Measurements from ENCODE around the gene TENT5C. TPM values are rescaled to one million over a fixed set of nuclear protein-coding genes. Genes with fewer than 3 reads are reported as not detected.
"Not testable (repeated sequence)": the region's sequence is repeated elsewhere in the genome, so short reads cannot be mapped to it uniquely, and the experiment has no call there.

TENT5C gene
- 0.76 and 1.1 TPM in 2 replicates for total RNA-seq (2014; rRNA removed; shearing (Covaris generic))

DNA sequence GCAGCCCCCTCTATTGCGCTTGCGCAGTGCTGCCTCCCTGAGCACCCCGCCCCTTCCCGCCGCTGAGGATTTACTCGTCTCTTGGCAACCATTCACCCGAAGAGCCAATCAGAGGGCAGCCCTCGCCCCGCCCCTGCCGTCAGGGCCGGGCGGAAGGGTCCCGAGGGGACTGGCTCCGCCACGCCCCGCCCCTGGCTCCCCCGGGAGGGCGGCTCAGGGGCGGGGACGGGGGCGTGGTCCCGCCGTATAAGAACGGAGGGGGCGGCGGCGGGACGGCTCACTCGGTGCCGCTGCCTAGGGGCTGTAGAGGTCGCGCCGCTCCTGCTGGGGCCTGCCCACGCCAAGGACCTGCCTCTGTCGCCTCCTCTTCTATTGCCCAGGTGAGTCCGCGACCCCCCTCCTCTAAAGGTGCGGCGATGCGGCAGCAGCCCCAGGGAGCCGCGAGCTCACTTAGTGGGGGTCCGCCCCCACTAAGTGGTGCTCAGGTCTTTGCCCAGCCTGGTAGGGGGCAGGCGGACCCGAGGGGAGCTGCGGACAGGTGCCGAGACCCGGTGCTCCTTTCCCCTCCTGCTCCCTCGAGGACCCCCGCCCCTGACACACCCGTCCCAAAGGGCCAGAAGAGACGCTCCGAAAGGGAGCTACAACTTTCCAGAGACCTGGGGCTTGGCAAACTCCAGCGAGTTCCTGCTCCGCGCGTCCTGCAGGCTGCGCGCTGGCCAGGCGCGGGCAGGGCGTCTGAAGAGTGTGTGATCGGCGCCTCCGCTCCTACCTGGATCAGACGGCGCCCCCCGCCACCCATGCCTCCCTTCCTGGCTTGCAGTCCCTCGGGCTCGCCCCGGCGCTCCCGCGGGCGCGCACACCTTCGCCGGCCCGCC, at the start of gene TENT5C:
TSS of gene TENT5C (plus strand) at position 275 of the 875 bp plus-strand sequence. CDS start 16,821 bp downstream, outside the sequence.
- DNase-seq (ENCODE audit: low spot score) = peak; percentile 96

DNA sequence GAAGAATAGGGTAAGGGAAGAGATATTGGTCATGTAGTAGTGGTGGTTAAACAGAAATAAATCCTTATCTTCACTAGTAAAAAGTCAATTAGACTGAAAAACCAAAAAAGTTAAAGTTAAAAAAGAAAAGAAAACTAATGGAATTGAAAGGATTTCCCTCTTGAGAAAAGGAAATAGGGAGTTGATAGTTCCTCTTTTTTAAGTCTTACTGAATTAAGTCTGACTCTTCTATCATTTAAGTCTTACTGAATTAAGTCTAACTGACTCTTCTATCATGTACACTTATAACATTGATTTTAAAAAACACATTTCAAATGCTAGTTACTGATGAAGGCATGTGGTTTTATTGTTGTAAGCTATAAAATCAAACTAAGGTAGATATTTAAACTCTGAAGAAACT, 49.5 kb upstream of the TENT5C start:
- no peak for DNase-seq (ENCODE audit: low spot score)

DNA sequence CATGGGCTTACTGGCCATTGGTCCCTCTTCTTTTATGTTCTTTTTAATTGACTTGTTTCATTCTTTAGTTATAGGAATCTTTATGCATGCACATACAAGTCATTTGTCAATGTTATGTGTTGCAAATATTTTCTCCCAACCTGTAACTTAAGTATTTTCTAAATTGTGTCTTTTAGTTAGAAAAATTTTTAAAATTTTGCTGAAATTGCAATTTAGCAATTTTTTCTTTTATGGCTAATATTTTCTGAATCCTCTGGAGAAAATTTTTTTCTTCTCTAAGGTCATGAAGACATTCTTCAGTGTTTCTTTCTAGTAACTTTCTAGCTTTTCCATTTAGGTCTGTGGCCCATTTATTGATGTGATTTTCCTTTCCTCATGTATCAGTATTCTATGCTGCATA, 48.9 kb upstream of the TENT5C start:
- DNase-seq (ENCODE audit: low spot score) = no peak

DNA sequence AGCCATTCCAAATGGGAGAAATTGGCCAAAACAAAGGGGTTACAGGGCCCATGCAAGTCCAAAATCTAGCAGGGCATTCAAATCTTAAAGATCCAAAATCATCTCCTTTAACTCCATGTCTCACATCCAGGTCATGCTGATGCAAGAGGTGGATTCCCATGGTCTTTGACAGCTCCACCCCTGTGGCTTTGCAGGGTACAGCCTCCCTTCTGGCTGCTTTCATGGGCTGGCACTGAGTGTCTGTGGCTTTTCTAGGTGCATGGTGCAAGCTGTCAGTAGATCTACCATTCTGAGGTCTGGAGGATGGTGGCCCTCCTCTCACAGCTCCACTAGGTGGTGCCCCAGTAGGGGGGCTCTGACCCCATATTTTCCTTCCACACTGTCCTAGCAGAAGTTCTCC, 47.4 kb upstream of the TENT5C start:
- DNase-seq (ENCODE audit: low spot score) = not testable (repeated sequence)

DNA sequence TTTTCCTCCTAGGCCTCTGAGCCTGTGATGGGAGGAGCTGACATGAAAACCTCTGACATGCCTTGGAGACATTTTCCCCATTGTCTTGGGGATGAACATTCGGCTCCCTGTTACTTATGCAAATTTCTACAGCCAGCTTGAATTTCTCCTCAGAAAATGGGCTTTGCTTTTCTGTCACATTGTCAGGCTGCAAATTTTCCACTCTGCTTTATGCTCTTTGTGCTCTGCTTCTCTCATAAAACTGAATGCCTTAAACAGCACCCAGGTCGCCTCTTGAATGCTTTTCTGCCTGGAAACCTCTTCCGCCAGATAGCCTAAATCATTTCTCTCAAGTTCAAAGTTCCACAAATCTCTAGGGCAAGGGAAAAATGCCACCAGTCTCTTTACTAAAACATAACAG, 46.7 kb upstream of the TENT5C start:
- DNase-seq (ENCODE audit: low spot score) = no peak

DNA sequence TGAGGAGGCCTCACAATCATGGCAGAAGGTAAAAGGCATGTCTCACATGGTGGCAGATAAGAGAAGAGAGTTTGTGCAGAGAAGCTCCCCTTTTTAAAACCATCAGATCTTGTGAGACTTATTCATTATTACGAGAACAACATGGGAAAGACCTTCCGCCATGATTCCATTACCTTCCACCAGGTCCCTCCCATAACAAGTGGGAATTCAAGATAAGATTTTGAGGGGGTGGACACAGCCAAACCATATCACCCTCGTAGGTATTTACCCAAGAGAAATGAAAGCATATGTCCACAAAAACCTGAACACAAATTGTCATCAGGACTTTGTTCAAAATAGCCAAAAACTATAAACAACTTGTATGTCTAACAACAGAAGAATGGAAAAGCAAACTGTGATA, 45.9 kb upstream of the TENT5C start:
- no peak for DNase-seq (ENCODE audit: low spot score)

DNA sequence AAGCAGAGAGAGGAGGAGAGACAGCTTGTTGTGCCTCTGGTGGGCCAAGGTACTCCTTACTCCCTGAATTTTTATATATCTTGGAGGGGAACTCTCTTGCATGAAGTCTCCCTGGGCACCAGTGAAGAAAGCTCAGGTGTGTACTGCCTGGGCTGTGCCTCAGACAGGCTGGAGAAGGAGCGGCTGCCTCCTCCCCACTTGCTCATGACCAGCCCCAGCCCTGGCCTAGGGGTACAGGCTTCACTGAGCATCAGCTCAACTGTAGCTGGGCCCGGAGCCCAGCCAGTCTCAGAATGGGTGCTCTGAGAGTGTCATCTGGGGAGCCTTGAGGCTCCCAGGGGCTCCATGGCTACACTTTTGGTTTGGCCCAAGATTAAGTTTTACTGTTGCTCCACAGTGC, 44.8 kb upstream of the TENT5C start:
- no peak for DNase-seq (ENCODE audit: low spot score)

DNA sequence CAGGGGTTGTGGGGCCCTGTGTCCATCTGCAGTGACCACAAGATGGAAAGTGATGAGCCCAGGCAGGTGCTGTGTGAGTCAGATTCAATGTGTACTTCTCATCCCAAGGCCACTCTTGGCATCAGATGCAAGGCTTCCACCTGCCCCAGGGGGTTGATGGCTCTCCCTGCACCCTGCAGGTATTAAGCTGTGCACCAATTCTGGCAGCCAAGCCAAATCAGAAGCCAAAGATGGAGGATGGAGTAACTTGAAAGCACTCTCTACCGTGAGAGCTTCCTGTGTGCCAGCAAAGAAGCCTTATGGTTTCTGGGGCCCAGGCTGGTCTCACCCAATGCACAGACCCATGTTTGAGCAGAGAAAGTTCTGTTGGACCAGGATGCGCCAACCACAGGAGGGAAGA, 44.3 kb upstream of the TENT5C start:
- no peak for DNase-seq (ENCODE audit: low spot score)

DNA sequence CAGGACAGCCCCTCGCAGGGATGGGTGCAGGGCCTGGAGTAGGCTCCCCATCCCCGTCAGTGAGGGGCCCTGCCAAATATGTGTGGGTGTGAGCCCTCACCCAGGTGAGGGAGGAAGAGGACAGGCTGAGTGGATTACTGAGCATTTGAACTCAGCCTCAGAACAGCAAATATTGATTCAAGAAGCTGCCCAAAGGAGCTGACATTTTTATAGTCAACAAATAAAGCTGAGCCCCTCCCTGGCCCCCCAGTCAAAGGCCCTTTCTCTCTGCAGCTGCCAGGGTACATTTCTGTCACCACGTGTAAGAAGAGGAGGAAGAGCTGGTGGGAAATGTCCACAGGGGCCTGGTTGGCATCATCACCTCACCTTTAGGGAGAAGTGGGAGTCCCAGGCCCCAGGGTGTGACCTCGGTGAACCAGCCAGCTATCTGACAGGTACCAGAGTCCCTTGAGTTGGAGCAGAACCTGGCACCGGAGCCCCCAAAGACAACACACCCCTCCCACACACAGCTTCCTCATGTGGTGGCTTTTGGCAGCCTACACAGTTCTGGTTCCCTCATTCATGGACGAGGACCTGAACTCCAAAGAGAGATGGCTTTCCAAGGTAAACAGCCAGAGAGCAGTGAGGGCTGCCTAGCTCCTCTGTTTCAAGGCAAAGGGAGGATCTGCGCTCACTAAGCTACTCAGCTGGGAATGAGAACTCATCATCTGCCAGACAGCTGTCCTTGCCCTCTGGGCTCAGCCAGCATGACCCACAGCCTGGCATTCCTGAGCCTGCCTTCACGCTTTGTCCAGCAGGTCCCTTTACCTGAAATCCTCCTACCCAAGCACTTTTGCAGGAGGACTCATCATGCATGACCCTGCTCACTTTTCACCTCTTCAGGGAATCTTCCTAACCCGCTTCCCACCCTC, 43.0 kb upstream of the TENT5C start:
- DNase-seq (ENCODE audit: low spot score) = no peak

DNA sequence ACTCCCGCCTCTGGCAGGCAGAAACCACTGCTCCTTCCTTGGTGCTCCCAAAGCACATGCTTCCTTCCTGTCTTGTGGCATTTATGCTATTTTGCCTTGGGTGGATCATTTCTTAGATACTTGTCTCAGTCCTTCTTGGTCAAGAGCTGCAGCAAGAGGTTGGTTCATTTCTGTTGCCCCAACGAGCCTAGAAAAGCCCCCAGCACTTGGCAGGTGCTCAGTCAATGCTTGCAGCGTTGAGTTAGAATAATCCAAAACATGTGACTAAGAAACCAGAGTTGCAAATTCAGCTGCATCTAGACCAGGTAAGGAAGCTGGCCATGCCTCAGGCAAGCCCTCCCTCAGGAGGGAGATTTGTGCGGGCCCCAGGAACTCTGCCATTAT, 42.4 kb upstream of the TENT5C start:
- no peak for DNase-seq (ENCODE audit: low spot score)

DNA sequence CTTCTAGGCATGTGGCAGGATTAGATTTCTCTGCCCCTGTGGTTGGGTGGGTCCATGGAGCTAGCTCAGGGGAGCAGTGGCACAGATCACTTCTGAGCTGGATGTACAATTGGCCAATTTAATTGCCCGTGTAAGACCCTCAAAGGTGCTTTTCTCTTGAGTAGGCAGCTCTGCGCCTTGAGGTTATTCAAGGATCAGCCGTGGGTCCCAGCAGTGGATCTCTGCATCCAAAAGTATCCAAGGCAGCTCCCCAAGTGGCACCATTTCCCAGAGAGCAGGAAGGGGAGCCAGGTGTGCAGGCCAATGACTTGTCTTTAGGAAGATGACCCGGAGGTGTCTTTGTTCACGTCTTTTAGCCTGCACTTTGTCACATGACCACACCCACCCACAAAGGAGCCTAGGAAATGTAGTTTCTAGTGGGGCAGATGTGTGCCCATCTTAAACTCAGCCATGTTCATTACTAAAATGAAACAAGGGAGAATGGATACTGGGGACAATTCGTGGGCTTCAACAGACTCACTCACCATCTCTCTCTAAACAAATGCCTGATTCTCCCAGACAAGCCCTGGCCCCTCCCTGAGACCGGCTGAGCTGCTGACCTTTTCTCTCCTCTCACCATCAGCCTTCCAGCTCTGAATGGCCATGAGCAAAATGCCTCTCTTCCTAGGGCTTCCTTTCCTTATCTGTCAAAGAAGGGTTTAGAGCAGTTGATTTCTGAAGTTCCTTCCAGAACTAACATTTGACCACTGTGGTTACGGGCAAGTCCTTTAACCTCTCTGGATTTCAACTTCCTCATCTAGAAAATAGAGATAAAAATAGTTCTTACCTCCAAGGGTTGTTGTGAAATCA, 41.4 kb upstream of the TENT5C start:
- no peak for DNase-seq (ENCODE audit: low spot score)

DNA sequence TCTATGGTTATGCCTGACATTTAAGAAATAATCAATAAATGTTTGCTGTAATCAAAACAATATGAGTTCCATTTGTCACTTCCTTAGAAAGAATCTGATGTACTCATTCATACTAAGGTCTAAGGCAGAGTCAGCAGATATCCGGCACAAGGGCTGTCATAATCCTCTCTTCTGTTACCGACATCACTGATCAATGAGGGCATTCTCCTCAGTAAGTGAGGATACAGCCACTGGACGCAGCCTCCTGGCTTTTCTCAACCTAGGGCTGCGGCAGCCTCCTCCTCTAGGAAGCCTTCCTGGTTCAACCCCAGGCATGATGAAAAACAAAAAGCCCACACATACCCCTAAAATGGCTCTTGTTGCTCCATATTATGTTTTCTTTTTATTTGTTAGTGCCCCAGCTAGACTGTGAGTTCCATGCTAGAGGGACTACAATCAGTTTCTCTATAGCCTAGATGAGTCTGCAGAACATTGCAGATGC, 40.7 kb upstream of the TENT5C start:
- no peak for DNase-seq (ENCODE audit: low spot score)

DNA sequence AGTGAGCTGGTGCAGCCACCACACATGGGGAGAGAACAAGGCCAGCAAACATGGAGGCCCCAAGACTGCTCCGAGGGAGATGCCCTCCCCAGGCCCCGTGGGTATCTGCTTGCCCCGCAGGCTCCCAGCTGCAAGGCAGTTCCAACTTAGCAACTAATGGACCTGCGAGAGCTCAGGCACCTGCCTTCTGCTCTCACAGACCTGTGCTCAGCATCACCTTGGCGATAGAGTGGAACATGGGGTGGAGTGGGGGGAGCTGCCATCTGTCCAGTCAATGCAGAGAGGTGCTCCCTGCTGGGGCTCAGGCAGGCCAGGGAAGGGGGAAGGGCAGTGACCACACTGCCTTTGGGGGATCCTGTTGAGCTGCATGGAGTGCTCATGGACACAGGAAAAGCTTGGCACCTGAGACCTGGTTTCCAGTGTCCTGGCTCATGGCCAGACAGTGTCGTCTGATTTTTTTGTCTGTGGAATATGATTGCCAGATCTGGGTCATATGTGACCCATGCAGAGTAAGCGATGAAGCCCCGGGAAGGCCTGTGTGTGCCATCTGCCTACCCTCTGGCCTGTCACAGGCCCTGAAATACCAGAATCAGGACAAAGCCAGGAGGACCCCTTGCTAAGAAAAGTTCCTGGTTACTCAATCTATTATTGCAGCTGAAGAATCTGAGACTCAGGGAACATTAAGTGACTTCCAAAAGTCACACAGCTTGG, 39.9 kb upstream of the TENT5C start:
- DNase-seq (ENCODE audit: low spot score) = no peak

DNA sequence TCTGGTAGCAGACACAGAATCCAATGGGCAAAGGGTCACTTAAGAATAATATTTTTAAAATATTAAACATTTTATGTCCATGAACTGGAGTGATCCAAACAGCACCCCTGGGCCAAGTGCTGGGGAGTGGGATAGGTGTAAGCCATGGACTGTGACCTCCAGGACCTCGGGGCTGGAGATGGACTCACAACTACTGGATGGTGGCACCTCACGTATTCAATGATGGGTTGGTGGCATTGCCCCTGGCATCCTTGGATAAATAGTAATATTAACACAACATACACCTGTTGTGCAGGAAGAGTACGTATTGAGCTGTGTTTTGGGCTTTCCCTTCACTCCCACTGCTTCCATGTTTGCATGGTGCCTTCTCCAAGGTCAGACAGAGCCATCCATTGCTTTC, 39.3 kb upstream of the TENT5C start:
- no peak for DNase-seq (ENCODE audit: low spot score)

DNA sequence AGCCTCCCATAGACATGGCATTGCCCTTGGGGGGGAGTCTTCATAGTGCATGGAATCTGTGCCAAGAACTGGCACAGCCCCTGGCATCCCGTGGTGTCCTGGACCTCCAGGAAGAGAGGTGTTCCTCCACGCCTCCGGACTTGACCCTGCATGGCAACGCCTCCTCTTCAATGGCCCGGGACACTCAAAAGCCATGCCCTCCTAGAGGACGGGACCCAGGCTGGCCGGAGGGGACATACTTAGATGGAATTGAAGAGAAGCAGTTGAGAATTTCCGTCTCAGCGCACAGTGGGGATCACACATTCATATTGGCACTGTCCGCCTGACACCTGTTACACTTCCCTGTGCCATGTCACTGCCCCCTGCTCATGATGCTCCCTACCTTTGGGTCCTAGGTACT, 38.4 kb upstream of the TENT5C start:
- DNase-seq (ENCODE audit: low spot score) = no peak

DNA sequence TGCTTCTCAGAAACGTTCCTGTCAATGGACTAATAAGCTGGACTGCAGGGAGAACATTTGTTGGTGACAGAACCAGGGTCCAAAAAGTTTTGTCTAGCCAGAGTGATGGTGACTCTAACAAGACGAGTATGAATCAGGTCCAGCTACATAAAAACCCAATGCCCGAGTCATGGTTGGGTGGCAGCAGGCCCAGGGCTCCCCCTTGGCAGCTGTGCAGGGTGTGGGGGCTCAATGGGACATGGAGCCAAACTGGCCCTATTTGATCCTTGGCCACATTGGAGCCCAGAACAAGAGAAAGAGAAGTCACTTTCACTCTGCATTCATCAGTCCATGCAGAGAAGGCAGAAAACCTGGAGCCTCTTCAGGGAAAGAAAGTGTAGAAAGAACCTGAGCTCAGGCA, 37.9 kb upstream of the TENT5C start:
- DNase-seq (ENCODE audit: low spot score) = no peak

DNA sequence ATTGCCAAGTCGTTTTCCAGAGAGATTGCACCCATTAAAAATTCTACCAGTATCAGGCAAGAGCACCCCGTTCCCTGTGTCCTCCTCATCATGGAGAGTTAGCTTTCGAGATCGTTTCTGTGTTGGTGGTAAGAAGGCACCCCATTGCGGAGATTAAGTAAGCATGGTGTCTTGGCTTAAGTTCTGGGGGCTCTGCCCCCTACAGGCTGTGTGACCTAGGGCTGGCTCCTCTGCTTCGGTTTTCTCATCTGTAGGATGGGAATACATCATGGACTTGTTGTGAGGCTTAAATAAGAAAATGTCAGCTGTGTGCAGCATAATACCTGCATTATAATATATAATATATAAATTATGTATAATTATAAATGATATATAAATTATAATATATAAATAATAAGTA, 36.8 kb upstream of the TENT5C start:
- no peak for DNase-seq (ENCODE audit: low spot score)

DNA sequence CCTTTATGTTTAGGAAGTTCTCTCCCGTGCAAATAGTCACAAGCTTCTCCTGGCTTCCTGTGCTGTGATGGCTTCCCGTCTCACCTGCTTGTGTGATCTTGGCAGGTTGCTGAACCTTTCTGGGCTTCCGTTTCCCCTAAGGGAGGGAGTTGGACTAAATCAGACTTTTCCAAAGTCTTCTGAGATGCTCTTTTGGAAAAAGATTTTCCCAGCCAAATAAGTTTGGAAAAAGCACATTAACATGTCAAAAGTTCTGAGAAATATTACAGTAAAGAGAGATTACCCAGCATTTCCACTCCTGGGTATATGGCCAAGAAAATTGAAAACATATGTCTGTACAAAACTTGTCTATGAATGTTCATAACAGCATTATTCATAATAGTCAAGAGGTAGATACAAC, 36.0 kb upstream of the TENT5C start:
- no peak for DNase-seq (ENCODE audit: low spot score)

DNA sequence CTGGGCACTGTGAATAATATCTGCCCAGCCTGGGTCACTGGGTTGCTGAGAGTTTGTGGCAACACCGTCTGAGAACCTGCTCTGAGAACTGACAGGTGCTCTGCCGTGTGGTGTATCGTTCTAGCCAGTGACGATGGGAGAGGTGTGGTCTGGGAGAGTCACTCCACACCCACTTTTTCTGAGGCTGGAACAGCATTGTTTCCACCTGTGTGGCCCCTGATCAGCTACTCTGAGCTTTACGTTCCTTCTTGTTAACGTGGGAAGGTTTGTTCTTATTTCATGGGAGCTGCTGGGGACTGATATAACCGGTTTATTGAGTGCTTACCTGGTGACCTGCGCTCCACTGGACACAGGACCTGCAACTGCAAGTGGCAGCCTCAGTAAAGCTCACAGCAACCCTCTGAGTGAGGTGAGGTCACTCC, 34.8 kb upstream of the TENT5C start:
- no peak for DNase-seq (ENCODE audit: low spot score)

DNA sequence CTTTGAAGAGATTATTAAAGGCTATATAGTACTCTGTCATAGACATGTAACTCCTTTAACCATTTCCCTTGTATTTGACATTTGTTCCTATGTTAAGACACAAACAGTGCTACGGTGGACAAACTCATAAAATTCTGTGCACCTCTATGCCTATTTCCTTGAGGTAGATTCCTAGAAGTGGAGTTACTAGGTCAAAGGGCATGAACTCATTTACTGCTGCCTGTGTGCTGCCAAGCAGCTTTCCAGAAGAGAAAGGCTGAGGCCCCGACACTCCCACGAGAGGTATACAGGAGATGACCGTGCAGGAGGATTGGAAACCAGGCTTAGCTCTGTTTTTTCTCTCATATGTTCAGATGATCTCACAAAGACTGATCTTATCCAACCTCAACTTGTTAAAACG, 34.4 kb upstream of the TENT5C start:
- DNase-seq (ENCODE audit: low spot score) = no peak

DNA sequence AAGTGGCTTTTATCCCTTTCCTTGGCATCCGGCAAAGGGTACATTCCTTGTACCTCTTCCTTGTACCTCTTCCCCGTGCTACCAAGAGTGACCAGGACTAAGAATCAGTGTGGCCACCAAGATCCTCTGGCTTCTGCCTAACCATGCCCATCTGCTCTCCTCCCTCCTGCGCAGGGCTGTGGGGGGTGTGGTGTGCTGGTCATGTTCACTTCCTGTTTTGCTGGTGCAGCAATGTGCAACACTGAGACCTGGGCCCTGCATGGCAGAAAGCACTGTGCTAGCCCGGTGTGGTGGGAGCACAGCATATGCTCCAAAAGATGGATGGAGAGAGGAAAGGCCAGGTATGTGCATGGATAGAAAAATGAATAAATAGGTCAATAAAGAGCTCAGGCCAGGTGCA, 33.3 kb upstream of the TENT5C start:
- no peak for DNase-seq (ENCODE audit: low spot score)
